Lower leg skin (tissue), 4 donors: ENCODE data around the gene CLEC16A. TPM values are rescaled to one million over a fixed set of nuclear protein-coding genes. Genes with fewer than 3 reads are reported as not detected.

Source experiments
- DNase-seq, 2 donors: peaks; one replicate each; pipeline ENCODE4 v3.0.0-alpha.2; 2019; ENCODE audit warnings: low spot score in 2 of 2
- H3K4me3 ChIP-seq: fragments of 200-600 bp; sonication (generic); 2 replicates; pipeline ENCODE4 v1.5.1; 2017; ENCODE audit warnings: mild to moderate bottlenecking, low read depth; ENCODE audit not compliant: poor library complexity, severe bottlenecking
- CTCF ChIP-seq, 3 donors: fragments of 450-650 bp; IDR thresholded peaks; one replicate each; pipeline ENCODE4 v1.5.1; 2016; ENCODE audit warnings: antibody characterized with exemption in 3 of 3, mild to moderate bottlenecking in 3 of 3, moderate library complexity in 2 of 3
- POLR2A ChIP-seq, 2 donors: fragments of 450-650 bp; IDR thresholded peaks; one replicate each; pipeline ENCODE4 v1.6.1; 2016 to 2017; ENCODE audit warnings: antibody characterized with exemption in 2 of 2, mild to moderate bottlenecking in 1 of 2, moderate library complexity in 1 of 2
- WGBS, 2 donors: methylation state at CpG; one replicate each; pipeline ENCODE4 v1.1.5; 2018; 5-methylcytosine and 5-hydroxymethylcytosine counted together
- intact Hi-C: fragments of 100-400 bp; cut with DNase I; formaldehyde crosslinking; loops from one replicate; pipeline ENCODE4 v1.15.0; 2023; ENCODE audit warnings: low total_unique reads
- total RNA-seq, 4 donors: library from RNA; depleted of rRNA; stranded (reverse); fragments of >200 nt; gene quantifications; one replicate each; pipeline ENCODE4 v1.1.0, GENCODE V29; 2016

CLEC16A gene
- total RNA-seq, 4 donors from 2014 or later, result 26.8 to 30.0 (median 29.5) TPM

- TF ChIP-seq POLR2A (IDR thresholded peaks at IDR 0.05) (no peak), CTCF (IDR thresholded peaks at IDR 0.05) (no peak)
Observed at GRCh38 chr16:10978124-10978523, 33.8 kb downstream of the CLEC16A start.

DNA sequence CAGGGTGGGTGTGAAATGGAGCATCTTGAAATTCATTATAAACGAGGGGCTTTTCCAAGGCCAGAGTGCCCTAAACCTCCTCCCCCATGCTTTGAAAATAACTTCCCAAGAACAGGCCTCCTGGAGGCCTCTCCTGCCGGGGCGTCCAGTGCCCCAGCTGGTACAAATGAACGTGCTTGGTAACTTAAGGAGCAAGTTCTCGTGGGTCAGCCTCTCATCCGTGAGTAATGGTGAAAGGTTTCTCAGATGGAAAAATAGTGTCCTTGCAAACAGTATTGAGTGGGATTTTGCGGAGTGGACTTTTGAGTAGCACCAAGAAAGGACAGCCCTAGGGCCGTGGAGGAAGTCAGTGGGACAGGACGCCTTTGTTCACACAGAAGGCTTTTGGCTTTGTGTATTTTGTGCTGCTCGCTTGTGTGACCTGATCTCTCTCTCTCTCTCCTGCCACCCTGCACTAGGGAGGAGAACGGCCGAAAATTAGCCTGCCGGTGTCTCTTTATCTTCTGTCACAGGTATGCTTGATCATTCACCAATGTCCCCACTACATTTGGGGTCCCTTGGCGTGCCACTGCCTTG lies 34.6 kb downstream of the CLEC16A start:
- DNase-seq, result no peak
- TF ChIP-seq POLR2A (IDR thresholded peaks at IDR 0.05), result no peak
- TF ChIP-seq CTCF (IDR thresholded peaks at IDR 0.05), result no peak
- 90 to 92% methylated on average over 14 of the region's 14 CpGs for WGBS, 2 donors
- H3K4me3 ChIP-seq, result no peak overlapping the region
- intact Hi-C loops, result no loop called here

More at GRCh38 chr16:10978124-10978523, 33.8 kb downstream of the CLEC16A start:
- no peak for DNase-seq
- intact Hi-C loops, result no loop called here
- H3K4me3 ChIP-seq, result no peak overlapping the region
- WGBS, 2 donors, result 90 to 94% methylated on average over 6 of the region's 6 CpGs

- 33 to 37% methylated on average over 19 of the region's 19 CpGs for WGBS, 2 donors
- TF ChIP-seq POLR2A (IDR thresholded peaks at IDR 0.05) (no peak), CTCF (IDR thresholded peaks at IDR 0.05) (no peak)
- intact Hi-C loops, result no loop called here
- DNase-seq, result peak in 1 of 2 donors; percentile 57
- H3K4me3 ChIP-seq, result no peak overlapping the region
Observed at GRCh38 chr16:10979717-10980601, 35.6 kb downstream of the CLEC16A start.

- no peak overlapping the region for H3K4me3 ChIP-seq
- no peak for DNase-seq
- 63 to 64% methylated on average over 3 of the region's 3 CpGs for WGBS, 2 donors
- no peak for TF ChIP-seq CTCF (IDR thresholded peaks at IDR 0.05)
- TF ChIP-seq POLR2A (IDR thresholded peaks at IDR 0.05), result no peak
- intact Hi-C loops, result no loop called here
Observed at GRCh38 chr16:10980813-10981212, 36.4 kb downstream of the CLEC16A start.

DNA sequence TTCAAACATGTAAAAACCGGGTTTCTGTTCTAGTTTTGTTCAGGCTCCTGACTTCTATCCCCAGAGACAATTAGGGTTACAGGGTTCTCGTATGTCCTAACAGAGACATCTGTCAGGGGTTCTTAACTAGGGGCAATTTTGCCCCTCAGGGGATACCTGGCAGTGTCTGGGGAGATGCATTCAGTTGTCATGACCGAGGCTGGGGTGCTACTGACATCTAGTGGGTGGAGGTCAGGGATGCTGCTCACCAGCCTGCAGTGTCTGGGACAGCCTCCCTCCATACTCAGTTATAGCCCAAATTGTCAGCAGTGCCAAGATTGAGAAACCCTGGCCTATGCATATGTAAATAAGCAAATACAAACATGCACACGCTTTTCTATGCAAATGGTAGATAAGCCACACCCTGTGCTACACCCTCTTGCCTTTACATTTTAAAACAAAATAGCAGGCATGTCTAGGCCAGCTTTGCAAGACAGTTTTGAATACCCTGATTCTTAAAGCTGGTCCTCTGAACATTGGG lies 37.4 kb downstream of the CLEC16A start:
- peak in 1 of 2 donors; percentile 54 for DNase-seq
- TF ChIP-seq CTCF (IDR thresholded peaks at IDR 0.05), result no peak
- 63 to 66% methylated on average over 4 of the region's 4 CpGs for WGBS, 2 donors
- H3K4me3 ChIP-seq, result no peak overlapping the region
- intact Hi-C loops, result no loop called here
